ENCODE results near the gene NEK11.

The NEK11 gene

GRCh38 chr3:131224886-131225550 is 198.3 kb downstream of the NEK11 start:
- DNase-seq (ENCODE audit: low spot score) = no peak

GRCh38 chr3:131228522-131228921 is 201.8 kb downstream of the NEK11 start:
- no peak for DNase-seq (ENCODE audit: low spot score)

- DNase-seq (ENCODE audit: low spot score) = no peak
Measured at GRCh38 chr3:131231710-131232389, 205.2 kb downstream of the NEK11 start.

GRCh38 chr3:131232711-131233267 is 206.1 kb downstream of the NEK11 start:
- DNase-seq (ENCODE audit: low spot score) = no peak

GRCh38 chr3:131233900-131234668 is 207.4 kb downstream of the NEK11 start:
- peak; percentile 16 for DNase-seq (ENCODE audit: low spot score)

GRCh38 chr3:131236421-131236820 is 209.7 kb downstream of the NEK11 start:
- no peak for DNase-seq (ENCODE audit: low spot score)

- DNase-seq (ENCODE audit: low spot score) = no peak
Measured at GRCh38 chr3:131238496-131238895, 211.8 kb downstream of the NEK11 start.

GRCh38 chr3:131239267-131239666 is 212.6 kb downstream of the NEK11 start:
- DNase-seq (ENCODE audit: low spot score) = no peak

GRCh38 chr3:131242201-131242600 is 215.5 kb downstream of the NEK11 start:
- no peak for DNase-seq (ENCODE audit: low spot score)

GRCh38 chr3:131250466-131250865 is 223.8 kb downstream of the NEK11 start:
- DNase-seq (ENCODE audit: low spot score) = no peak

- no peak for DNase-seq (ENCODE audit: low spot score)
Measured at GRCh38 chr3:131260525-131260924, 233.8 kb downstream of the NEK11 start.

- no peak for DNase-seq (ENCODE audit: low spot score)
Measured at GRCh38 chr3:131261104-131261503, 234.4 kb downstream of the NEK11 start.

- no peak for DNase-seq (ENCODE audit: low spot score)
Measured at GRCh38 chr3:131275556-131275955, 248.9 kb downstream of the NEK11 start.

- no peak for DNase-seq (ENCODE audit: low spot score)
Measured at GRCh38 chr3:131277836-131278497, 251.3 kb downstream of the NEK11 start.

- no peak for DNase-seq (ENCODE audit: low spot score)
Measured at GRCh38 chr3:131279577-131279976, 252.9 kb downstream of the NEK11 start.

- no peak for DNase-seq (ENCODE audit: low spot score)
Measured at GRCh38 chr3:131282379-131282778, 255.7 kb downstream of the NEK11 start.

GRCh38 chr3:131282967-131283366 is 256.3 kb downstream of the NEK11 start:
- no peak for DNase-seq (ENCODE audit: low spot score)

- no peak for DNase-seq (ENCODE audit: low spot score)
Measured at GRCh38 chr3:131283862-131284261, 257.2 kb downstream of the NEK11 start.

GRCh38 chr3:131284302-131284701 is 257.6 kb downstream of the NEK11 start:
- no peak for DNase-seq (ENCODE audit: low spot score)

GRCh38 chr3:131285456-131285855 is 258.8 kb downstream of the NEK11 start:
- DNase-seq (ENCODE audit: low spot score) = no peak

GRCh38 chr3:131299836-131300235 is 273.2 kb downstream of the NEK11 start:
- no peak for DNase-seq (ENCODE audit: low spot score)

GRCh38 chr3:131303848-131304247 is 277.2 kb downstream of the NEK11 start:
- no peak for DNase-seq (ENCODE audit: low spot score)

Measured in GM03348 (cell line).